HFF-Myc (cell line): ENCODE data around the gene OR52E5.

Experiments used
- DNase-seq: peaks from one replicate; pipeline ENCODE4 v3.0.0-alpha.2; 2011; ENCODE audit warnings: low read depth; ENCODE audit errors: extremely low read depth
- H3K4me3 ChIP-seq: replicated peaks from 2 replicates; pipeline ENCODE4 v1.5.1; 2011; ENCODE audit warnings: low read depth, mild to moderate bottlenecking, control low read depth, low read length
- TF ChIP-seq, protein P1 (sequence below): IDR thresholded peaks from 2 replicates; pipeline ENCODE4 v1.5.1; 2012; ENCODE audit warnings: mild to moderate bottlenecking, low read depth, low read length, control low read depth; ENCODE audit errors: missing control alignments

The OR52E5 gene

GRCh38 chr11:5930614-5931013 lies 37.6 kb downstream of the OR52E5 start:
- H3K4me3 ChIP-seq, result no peak overlapping the region
- TF ChIP-seq, protein P1, sequence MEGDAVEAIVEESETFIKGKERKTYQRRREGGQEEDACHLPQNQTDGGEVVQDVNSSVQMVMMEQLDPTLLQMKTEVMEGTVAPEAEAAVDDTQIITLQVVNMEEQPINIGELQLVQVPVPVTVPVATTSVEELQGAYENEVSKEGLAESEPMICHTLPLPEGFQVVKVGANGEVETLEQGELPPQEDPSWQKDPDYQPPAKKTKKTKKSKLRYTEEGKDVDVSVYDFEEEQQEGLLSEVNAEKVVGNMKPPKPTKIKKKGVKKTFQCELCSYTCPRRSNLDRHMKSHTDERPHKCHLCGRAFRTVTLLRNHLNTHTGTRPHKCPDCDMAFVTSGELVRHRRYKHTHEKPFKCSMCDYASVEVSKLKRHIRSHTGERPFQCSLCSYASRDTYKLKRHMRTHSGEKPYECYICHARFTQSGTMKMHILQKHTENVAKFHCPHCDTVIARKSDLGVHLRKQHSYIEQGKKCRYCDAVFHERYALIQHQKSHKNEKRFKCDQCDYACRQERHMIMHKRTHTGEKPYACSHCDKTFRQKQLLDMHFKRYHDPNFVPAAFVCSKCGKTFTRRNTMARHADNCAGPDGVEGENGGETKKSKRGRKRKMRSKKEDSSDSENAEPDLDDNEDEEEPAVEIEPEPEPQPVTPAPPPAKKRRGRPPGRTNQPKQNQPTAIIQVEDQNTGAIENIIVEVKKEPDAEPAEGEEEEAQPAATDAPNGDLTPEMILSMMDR, result no peak
- DNase-seq, result no peak

DNA sequence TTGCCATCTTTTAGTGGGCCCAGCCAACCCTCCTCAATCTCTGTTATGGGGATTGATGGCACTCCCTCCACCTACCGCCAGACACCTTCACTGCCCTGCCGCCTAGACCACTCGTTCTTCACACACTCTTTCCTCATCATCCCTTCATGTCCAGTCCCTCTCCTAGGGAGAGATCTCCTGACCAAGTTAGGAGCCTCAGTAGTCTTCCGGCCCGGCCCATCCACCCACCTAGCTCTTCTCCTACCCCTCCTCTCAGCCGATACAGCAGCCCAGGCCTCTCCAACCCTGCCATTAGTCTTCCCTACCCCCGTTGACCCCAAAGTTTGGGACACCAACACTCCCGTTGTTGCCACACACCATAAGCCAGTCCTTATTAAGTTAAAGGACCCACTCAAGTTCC lies 38.1 kb downstream of the OR52E5 start:
- DNase-seq, result no peak

DNA sequence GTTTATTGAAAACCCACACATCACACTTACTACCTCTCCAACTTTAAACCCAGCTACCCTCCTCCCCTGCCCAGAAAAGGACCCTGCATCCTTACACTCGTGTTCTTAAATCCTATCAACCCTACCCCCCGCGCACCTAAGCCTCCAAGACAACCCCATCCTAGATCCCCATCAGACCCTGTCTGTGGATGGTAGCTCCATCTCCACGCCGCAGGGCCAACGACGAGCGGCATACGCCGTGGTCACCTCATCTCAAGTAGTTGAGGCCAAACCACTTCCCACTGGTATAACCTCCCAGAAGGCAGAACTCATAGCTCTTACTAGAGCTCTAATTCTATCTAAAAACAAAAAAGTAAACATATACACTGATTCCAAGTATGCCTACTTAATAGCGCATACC lies 39.7 kb downstream of the OR52E5 start:
- TF ChIP-seq, protein P1, result no peak
- no peak for DNase-seq
- H3K4me3 ChIP-seq, result no peak overlapping the region

More for the DNA sequence above, 38.1 kb downstream of the OR52E5 start:
- TF ChIP-seq, protein P1, result no peak
- no peak overlapping the region for H3K4me3 ChIP-seq

- no peak overlapping the region for H3K4me3 ChIP-seq
- no peak for DNase-seq
- TF ChIP-seq, protein P1, result no peak
Measured at GRCh38 chr11:5933116-5933515, 40.1 kb downstream of the OR52E5 start.

GRCh38 chr11:5937868-5938602 lies 45.0 kb downstream of the OR52E5 start:
- TF ChIP-seq, protein P1, result no peak
- no peak overlapping the region for H3K4me3 ChIP-seq
- DNase-seq, result no peak

DNA sequence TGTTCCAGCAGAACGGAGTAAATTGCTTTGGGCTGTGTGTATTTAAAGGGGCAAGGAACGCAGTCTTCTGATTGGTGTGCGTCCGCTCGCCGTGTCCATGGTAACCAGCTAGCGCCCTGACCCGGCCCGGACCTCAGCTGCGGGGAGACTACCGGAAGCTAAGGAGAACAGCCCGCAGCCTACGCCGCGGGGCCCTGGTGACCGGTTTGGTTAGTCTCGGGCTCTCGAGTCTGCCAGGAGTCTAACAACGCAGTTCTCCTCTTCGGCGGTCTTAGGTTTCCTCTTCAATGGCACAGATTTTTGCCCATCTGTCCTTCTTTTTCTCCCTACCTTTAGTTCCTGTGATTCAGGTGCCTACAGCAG lies 45.6 kb downstream of the OR52E5 start:
- no peak overlapping the region for H3K4me3 ChIP-seq
- no peak for DNase-seq
- TF ChIP-seq, protein P1, result no peak

DNA sequence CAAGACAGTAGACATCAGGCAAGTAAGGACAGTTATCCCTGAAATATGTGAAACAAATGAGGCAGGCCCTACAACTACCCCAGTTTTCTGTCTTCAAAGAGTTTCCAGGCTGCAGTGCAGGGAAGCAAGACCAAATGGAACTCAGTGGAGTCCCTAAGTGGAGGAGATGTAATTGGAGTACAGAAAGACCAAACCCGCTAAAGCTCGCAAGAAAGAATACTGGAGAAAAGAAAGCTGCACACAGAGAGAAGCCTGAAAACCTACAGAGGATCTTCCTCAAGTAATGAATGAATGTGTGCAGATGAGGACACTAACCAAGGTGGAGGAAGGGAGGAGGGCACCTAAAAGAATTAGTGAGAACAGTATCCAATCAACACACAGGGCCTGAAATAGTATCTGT lies 47.7 kb downstream of the OR52E5 start:
- TF ChIP-seq, protein P1, result no peak
- DNase-seq, result no peak
- H3K4me3 ChIP-seq, result no peak overlapping the region
